HG03354 (cell line): ENCODE measurements around the gene DNAJC30.
"Not testable (repeated sequence)": the region's sequence is repeated elsewhere in the genome, so short reads cannot be mapped to it uniquely, and the experiment has no call there.

ENCODE experiments used
- ATAC-seq: cut with Tn5 transposase; IDR thresholded peaks from one replicate; pipeline ENCODE4 v1.9.1; 2021; ENCODE audit warnings: mild to moderate bottlenecking; ENCODE audit not compliant: unreplicated experiment, poor library complexity, severe bottlenecking

Gene DNAJC30

GRCh38 chr7:73655309-73655708 lies 27.9 kb downstream of the DNAJC30 start:
- not testable (repeated sequence) for ATAC-seq

GRCh38 chr7:73652541-73652949 lies 30.7 kb downstream of the DNAJC30 start:
- ATAC-seq, result no peak

- ATAC-seq, result no peak
Measured at GRCh38 chr7:73650524-73650923, 32.7 kb downstream of the DNAJC30 start.

GRCh38 chr7:73649576-73649975 lies 33.7 kb downstream of the DNAJC30 start:
- ATAC-seq, result no peak

GRCh38 chr7:73648593-73649332 lies 34.5 kb downstream of the DNAJC30 start:
- no peak for ATAC-seq

- ATAC-seq, result no peak
Measured at GRCh38 chr7:73647725-73648592, 35.3 kb downstream of the DNAJC30 start.

- ATAC-seq, result no peak
Measured at GRCh38 chr7:73646785-73647724, 36.2 kb downstream of the DNAJC30 start.

- no peak for ATAC-seq
Measured at GRCh38 chr7:73645643-73646174, 37.5 kb downstream of the DNAJC30 start.

GRCh38 chr7:73644688-73645286 lies 38.5 kb downstream of the DNAJC30 start:
- no peak for ATAC-seq

GRCh38 chr7:73642834-73643233 lies 40.4 kb downstream of the DNAJC30 start:
- no peak for ATAC-seq

GRCh38 chr7:73638911-73639310 lies 44.3 kb downstream of the DNAJC30 start:
- ATAC-seq, result no peak

- ATAC-seq, result no peak
Measured at GRCh38 chr7:73635428-73636200, 47.6 kb downstream of the DNAJC30 start.

- no peak for ATAC-seq
Measured at GRCh38 chr7:73633844-73634243, 49.4 kb downstream of the DNAJC30 start.

- ATAC-seq, result no peak
Measured at GRCh38 chr7:73633323-73633722, 49.9 kb downstream of the DNAJC30 start.

- ATAC-seq, result no peak
Measured at GRCh38 chr7:73631558-73631957, 51.7 kb downstream of the DNAJC30 start.
